Measurements from ENCODE around the gene JMJD8. TPM values are rescaled to one million over a fixed set of nuclear protein-coding genes. Genes with fewer than 3 reads are reported as not detected.
A peak's percentile ranks its signal among the peaks of the same experiment; 100 is the strongest.

The JMJD8 gene
- total RNA-seq, 4 donors from 2014 or later: 72.8 to 156 (median 124) TPM

DNA sequence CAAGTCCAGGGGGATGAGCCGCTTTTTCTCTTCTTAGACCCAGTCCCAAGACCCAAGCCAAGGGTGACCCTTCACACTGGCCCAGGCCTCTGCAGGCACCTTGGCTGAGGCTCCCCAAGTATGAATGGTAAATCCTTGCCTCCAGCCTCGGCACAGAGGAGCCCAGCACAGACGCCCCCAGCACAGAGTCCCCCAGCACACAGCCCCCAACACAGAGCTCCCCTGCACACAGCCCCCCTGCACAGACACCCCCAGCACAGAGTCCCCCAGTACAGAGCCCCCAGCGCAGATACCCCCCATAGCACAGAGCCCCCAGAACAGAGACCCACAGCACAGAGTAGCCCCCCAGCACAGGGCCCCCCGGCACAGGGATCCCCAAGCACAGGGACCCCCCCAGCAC is 43.5 kb downstream of the JMJD8 start:
- Histone ChIP-seq H3K4me3 (replicated peaks in 1 of 3) (no peak overlapping the region), H3K27ac (no peak overlapping the region), H3K27me3 (no peaks in the 10 kb centered on the region), H3K9me3 (no peaks in the 10 kb centered on the region), H3K36me3 (no peaks in the 10 kb centered on the region), H3K4me1 (peaks cover 30 to 49% of the 10 kb centered on the region in 2 donors)
- DNase-seq: no peak
- WGBS, 2 donors: 95% methylated on average over 4 of the region's 5 CpGs; no CpG with 5 or more reads in 1 of the 2 donors
- intact Hi-C loops (cut with DNase I): no loop called here
- TF ChIP-seq, protein P1, sequence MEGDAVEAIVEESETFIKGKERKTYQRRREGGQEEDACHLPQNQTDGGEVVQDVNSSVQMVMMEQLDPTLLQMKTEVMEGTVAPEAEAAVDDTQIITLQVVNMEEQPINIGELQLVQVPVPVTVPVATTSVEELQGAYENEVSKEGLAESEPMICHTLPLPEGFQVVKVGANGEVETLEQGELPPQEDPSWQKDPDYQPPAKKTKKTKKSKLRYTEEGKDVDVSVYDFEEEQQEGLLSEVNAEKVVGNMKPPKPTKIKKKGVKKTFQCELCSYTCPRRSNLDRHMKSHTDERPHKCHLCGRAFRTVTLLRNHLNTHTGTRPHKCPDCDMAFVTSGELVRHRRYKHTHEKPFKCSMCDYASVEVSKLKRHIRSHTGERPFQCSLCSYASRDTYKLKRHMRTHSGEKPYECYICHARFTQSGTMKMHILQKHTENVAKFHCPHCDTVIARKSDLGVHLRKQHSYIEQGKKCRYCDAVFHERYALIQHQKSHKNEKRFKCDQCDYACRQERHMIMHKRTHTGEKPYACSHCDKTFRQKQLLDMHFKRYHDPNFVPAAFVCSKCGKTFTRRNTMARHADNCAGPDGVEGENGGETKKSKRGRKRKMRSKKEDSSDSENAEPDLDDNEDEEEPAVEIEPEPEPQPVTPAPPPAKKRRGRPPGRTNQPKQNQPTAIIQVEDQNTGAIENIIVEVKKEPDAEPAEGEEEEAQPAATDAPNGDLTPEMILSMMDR (IDR thresholded peaks at IDR 0.05): no peak
- no peak for TF ChIP-seq POLR2A (IDR thresholded peaks at IDR 0.05)

DNA sequence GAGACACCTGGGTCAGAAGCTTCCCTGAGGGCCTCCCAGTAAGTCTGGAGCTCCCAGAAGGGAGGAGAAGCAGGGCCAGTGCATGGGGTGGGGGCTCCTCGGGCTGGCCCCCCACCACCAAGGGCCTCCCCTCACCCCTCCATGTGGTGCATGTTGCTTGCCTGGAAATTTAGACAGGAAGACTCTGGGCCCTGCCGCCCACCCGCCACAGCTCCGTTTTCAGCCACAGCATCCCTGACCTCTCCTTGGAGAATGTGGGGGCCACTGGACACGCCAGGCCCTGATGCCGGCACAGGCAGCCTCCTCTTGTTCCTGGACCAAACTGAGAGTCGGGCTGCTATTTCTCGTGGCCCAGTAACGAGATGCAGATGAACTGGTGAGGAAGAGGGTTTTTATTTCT is 45.3 kb downstream of the JMJD8 start:
- no peaks in the 10 kb centered on the region for H3K36me3 ChIP-seq
- H3K4me3 ChIP-seq (replicated peaks in 1 of 3): no peak overlapping the region
- TF ChIP-seq POLR2A (IDR thresholded peaks at IDR 0.05): no peak
- TF ChIP-seq, protein P1 (IDR thresholded peaks at IDR 0.05): no peak
- no peak overlapping the region for H3K27ac ChIP-seq
- peaks cover 28 to 42% of the 10 kb centered on the region in 2 donors for H3K4me1 ChIP-seq
- H3K27me3 ChIP-seq: no peaks in the 10 kb centered on the region
- intact Hi-C loops (cut with DNase I): no loop called here
- WGBS, 2 donors: 77 to 79% methylated on average over 7 to 8 of the region's 9 CpGs
- DNase-seq: no peak
- H3K9me3 ChIP-seq: no peaks in the 10 kb centered on the region

DNA sequence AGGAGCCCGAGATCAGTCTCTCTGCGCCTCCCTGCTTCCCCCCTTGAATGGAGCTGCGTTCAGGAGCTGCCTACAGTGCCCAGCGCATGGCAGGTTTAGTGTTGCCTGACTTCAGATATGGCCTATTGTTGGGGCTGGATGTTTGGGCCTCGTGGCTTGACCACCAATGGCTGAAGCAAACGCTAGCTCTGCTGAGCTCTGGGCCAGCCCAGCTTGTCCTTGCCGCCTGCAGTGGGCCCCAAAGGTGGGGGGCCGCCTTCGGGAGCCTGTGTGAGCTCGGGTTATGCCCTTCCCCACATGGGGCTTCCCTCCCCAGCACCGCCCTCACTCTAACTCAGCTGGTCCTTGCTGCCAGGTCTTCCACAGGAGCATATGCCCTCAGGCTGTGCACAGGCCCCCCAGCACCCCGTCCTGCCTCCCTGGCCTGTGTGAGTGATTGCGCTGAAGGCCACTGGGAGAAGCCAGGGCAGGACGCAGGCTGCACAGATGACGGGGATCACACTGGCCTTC is 46.0 kb downstream of the JMJD8 start:
- Histone ChIP-seq H3K27ac (no peak overlapping the region), H3K36me3 (peaks cover 0 to 7% of the 10 kb centered on the region in 2 donors)
- no peak for TF ChIP-seq POLR2A (IDR thresholded peaks at IDR 0.05)
- TF ChIP-seq, protein P1 (IDR thresholded peaks at IDR 0.05): no peak

DNA sequence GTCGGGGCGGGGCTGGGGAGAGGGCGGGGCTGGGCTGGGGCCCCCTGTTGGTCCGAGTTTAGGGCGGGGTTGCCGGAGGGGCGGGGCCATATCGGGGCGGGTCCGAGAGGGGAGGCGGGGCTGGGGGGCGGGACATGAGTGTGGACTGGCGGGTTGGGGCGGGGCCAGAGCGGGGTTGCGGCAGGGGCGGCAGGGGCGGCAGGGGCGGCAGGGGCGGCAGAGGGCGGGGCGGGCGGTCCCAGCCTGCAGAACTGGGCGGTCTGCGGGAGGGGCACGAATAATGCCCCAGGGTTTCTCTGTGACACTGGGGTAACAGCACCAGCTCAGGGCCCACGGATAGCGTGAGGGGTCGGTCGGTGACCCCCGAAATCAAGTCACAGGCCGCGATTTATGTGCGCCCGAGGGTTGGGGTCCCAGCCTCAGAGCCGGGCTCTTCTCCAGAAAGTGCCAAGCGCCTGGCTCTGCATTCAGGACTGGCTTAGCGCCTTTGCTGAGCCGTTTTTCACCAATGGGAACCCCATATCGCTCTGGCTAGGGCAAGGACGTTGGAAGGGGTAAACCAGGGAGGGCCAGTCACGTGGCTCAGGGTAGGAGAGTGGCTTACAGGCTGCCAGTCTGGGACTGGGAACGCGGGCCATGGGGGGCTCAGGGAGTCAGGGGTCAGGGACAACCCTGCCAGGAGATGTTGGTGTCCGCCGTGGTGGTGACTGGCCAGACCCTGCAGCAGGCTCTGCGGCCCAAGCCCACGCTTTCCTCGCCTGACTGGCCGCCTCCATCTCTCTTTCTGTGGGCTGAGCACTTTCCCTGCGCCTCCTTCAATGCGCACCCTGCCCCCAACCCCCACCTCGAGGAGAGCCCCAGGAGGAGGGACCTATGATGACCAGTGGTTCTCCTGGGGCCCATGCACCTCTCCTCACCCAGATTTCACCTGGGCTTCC is 46.8 kb downstream of the JMJD8 start:
- peak; percentile 85 to 89 for DNase-seq
- Histone ChIP-seq H3K36me3 (peaks cover 0 to 8% of the 10 kb centered on the region in 2 donors), H3K9me3 (no peaks in the 10 kb centered on the region), H3K4me1 (peaks cover 17 to 27% of the 10 kb centered on the region in 2 donors), H3K27me3 (no peaks in the 10 kb centered on the region), H3K4me3 (replicated peaks in 1 of 3) (peak overlapping the region in 2 of 3 donors; percentile 73 to 96), H3K27ac (peak overlapping the region; percentile 36 to 97 (median 96))
- TF ChIP-seq, protein P1 (IDR thresholded peaks at IDR 0.05): no peak
- no peak for TF ChIP-seq POLR2A (IDR thresholded peaks at IDR 0.05)
- intact Hi-C loops (cut with DNase I): no loop called here
- WGBS, 2 donors: 25 to 28% methylated on average over 8 to 15 of the region's 53 CpGs

More for the DNA sequence above, 46.0 kb downstream of the JMJD8 start:
- no peaks in the 10 kb centered on the region for H3K9me3 ChIP-seq
- H3K27me3 ChIP-seq: no peaks in the 10 kb centered on the region
- no peak for DNase-seq
- H3K4me1 ChIP-seq: peaks cover 24 to 34% of the 10 kb centered on the region in 2 donors
- H3K4me3 ChIP-seq (replicated peaks in 1 of 3): no peak overlapping the region
- intact Hi-C loops (cut with DNase I): no loop called here
- WGBS, 2 donors: 78 to 84% methylated on average over 8 to 12 of the region's 15 CpGs

Data from thyroid gland (tissue), 4 donors.